SK-N-SH (cell line): ENCODE measurements around the gene ARID4B.

Experiments used
- POLR2AphosphoS5 ChIP-seq: IDR thresholded peaks from 2 replicates; pipeline ENCODE4 v1.6.1; 2012; ENCODE audit warnings: low read depth, low read length
- RCOR1 ChIP-seq: fragments of 150-350 bp; IDR thresholded peaks from 2 replicates; pipeline ENCODE4 v1.6.1; 2017; ENCODE audit warnings: antibody characterized with exemption, low read length
- RFX5 ChIP-seq: IDR thresholded peaks from 2 replicates; pipeline ENCODE4 v1.6.1; 2012; ENCODE audit warnings: mild to moderate bottlenecking, improper control_type of control experiment, low read length
- SIN3A ChIP-seq: IDR thresholded peaks from 2 replicates; pipeline ENCODE4 v1.6.1; 2012; ENCODE audit warnings: low read depth, mild to moderate bottlenecking, low read length, moderate library complexity, borderline replicate concordance
- SMC3 ChIP-seq: IDR thresholded peaks from 2 replicates; pipeline ENCODE4 v1.6.1; 2012; ENCODE audit warnings: low read depth, low read length, improper control_type of control experiment
- YY1 ChIP-seq: IDR thresholded peaks from 2 replicates; pipeline ENCODE4 v1.4.0; 2012; ENCODE audit warnings: low read depth, mild to moderate bottlenecking
- TF ChIP-seq, protein P1 (sequence below): fragments of 200-600 bp; sonication (generic); IDR thresholded peaks from 2 replicates; pipeline ENCODE4 v1.6.1; 2017; ENCODE audit warnings: antibody characterized with exemption, mild to moderate bottlenecking, moderate library complexity
- TF ChIP-seq, protein P2 (sequence below): IDR thresholded peaks from 2 replicates; pipeline ENCODE4 v1.6.1; 2012; ENCODE audit warnings: mild to moderate bottlenecking, low read depth, low read length, moderate library complexity

GRCh38 chr1:235226933-235227332 lies 101.0 kb downstream of the ARID4B start:
- TF ChIP-seq, protein P1, sequence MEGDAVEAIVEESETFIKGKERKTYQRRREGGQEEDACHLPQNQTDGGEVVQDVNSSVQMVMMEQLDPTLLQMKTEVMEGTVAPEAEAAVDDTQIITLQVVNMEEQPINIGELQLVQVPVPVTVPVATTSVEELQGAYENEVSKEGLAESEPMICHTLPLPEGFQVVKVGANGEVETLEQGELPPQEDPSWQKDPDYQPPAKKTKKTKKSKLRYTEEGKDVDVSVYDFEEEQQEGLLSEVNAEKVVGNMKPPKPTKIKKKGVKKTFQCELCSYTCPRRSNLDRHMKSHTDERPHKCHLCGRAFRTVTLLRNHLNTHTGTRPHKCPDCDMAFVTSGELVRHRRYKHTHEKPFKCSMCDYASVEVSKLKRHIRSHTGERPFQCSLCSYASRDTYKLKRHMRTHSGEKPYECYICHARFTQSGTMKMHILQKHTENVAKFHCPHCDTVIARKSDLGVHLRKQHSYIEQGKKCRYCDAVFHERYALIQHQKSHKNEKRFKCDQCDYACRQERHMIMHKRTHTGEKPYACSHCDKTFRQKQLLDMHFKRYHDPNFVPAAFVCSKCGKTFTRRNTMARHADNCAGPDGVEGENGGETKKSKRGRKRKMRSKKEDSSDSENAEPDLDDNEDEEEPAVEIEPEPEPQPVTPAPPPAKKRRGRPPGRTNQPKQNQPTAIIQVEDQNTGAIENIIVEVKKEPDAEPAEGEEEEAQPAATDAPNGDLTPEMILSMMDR: no peak
- TF ChIP-seq SMC3: no peak
- TF ChIP-seq, protein P2, sequence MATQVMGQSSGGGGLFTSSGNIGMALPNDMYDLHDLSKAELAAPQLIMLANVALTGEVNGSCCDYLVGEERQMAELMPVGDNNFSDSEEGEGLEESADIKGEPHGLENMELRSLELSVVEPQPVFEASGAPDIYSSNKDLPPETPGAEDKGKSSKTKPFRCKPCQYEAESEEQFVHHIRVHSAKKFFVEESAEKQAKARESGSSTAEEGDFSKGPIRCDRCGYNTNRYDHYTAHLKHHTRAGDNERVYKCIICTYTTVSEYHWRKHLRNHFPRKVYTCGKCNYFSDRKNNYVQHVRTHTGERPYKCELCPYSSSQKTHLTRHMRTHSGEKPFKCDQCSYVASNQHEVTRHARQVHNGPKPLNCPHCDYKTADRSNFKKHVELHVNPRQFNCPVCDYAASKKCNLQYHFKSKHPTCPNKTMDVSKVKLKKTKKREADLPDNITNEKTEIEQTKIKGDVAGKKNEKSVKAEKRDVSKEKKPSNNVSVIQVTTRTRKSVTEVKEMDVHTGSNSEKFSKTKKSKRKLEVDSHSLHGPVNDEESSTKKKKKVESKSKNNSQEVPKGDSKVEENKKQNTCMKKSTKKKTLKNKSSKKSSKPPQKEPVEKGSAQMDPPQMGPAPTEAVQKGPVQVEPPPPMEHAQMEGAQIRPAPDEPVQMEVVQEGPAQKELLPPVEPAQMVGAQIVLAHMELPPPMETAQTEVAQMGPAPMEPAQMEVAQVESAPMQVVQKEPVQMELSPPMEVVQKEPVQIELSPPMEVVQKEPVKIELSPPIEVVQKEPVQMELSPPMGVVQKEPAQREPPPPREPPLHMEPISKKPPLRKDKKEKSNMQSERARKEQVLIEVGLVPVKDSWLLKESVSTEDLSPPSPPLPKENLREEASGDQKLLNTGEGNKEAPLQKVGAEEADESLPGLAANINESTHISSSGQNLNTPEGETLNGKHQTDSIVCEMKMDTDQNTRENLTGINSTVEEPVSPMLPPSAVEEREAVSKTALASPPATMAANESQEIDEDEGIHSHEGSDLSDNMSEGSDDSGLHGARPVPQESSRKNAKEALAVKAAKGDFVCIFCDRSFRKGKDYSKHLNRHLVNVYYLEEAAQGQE: no peak
- TF ChIP-seq POLR2AphosphoS5: no peak
- no peak for TF ChIP-seq SIN3A
- TF ChIP-seq RFX5: no peak
- no peak for TF ChIP-seq YY1
- TF ChIP-seq RCOR1: no peak
